CD4-positive, alpha-beta memory T cell (primary cell): Measurements from ENCODE around the gene FBXL16. TPM values are rescaled to one million over a fixed set of nuclear protein-coding genes. Genes with fewer than 3 reads are reported as not detected.

Source experiments
- CTCF ChIA-PET: fragments of 350-600 bp; sonication (Branson Sonifier 250); formaldehyde crosslinking; loops from one replicate; lab custom pipeline; 2021; ENCODE audit warnings: inconsistent platforms; ENCODE audit not compliant: partially characterized antibody; lab: Charles Lee
- POLR2A ChIA-PET: fragments of 350-600 bp; sonication (Branson Sonifier 250); formaldehyde crosslinking; loops from one replicate; lab custom pipeline; 2021; ENCODE audit not compliant: partially characterized antibody; lab: Charles Lee
- DNase-seq, 5 donors: peaks; one replicate each; pipeline versions ENCODE4 v3.0.0 to v3.0.0-alpha.2; 2020 to 2022; ENCODE audit warnings: mixed read lengths in 1 of 5
- H3K27ac ChIP-seq: one replicate; pipeline ENCODE4 v1.7.0; 2013; ENCODE audit warnings: low read depth, low read length
- H3K27me3 ChIP-seq: 2 replicates; pipeline ENCODE4 v1.7.0; 2013; ENCODE audit warnings: mild to moderate bottlenecking, low read length, moderate library complexity; ENCODE audit not compliant: insufficient read depth
- H3K36me3 ChIP-seq: 2 replicates; pipeline ENCODE4 v1.7.0; 2013; ENCODE audit warnings: mild to moderate bottlenecking, low read length, moderate library complexity; ENCODE audit not compliant: insufficient read depth
- H3K4me1 ChIP-seq: 2 replicates; pipeline ENCODE4 v1.7.0; 2013; ENCODE audit warnings: mild to moderate bottlenecking, low read length, moderate library complexity; ENCODE audit not compliant: insufficient read depth
- H3K4me3 ChIP-seq, 2 donors: one replicate each; pipeline ENCODE4 v1.7.0; 2013; ENCODE audit warnings: low read length in 2 of 2, mild to moderate bottlenecking in 1 of 2
- H3K9me3 ChIP-seq, 2 donors: one replicate each; pipeline ENCODE4 v1.7.0; 2013; ENCODE audit warnings: low read length in 2 of 2, control low read depth in 1 of 2; ENCODE audit not compliant: control insufficient read depth in 1 of 2
- H3K27ac Mint-ChIP-seq, 7 donors: one replicate each; pipeline ENCODE4 v1.8.0; 2020 to 2021; ENCODE audit warnings: mixed read lengths in 7 of 7, mild to moderate bottlenecking in 6 of 7, inconsistent platforms in 3 of 7, moderate library complexity in 3 of 7
- H3K27me3 Mint-ChIP-seq, 2 donors: one replicate each; pipeline ENCODE4 v1.8.0; 2020 to 2021; ENCODE audit warnings: mixed read lengths in 2 of 2
- H3K36me3 Mint-ChIP-seq, 2 donors: one replicate each; pipeline ENCODE4 v1.8.0; 2020 to 2021; ENCODE audit warnings: mixed read lengths in 2 of 2, inconsistent platforms in 1 of 2, mild to moderate bottlenecking in 1 of 2
- H3K4me1 Mint-ChIP-seq, 4 donors: one replicate each; pipeline ENCODE4 v1.8.0; 2020 to 2021; ENCODE audit warnings: mixed read lengths in 4 of 4, mild to moderate bottlenecking in 1 of 4
- H3K4me3 Mint-ChIP-seq, 8 donors: one replicate each; pipeline ENCODE4 v1.8.0; 2020 to 2021; ENCODE audit warnings: mixed read lengths in 8 of 8, mild to moderate bottlenecking in 7 of 8, moderate library complexity in 6 of 8, inconsistent platforms in 3 of 8
- H3K9me3 Mint-ChIP-seq, 8 donors: one replicate each; pipeline ENCODE4 v1.8.0; 2020 to 2021; ENCODE audit warnings: mixed read lengths in 8 of 8, mild to moderate bottlenecking in 5 of 8, inconsistent platforms in 3 of 8, moderate library complexity in 1 of 8
- intact Hi-C: fragments of 100-400 bp; cut with micrococcal nuclease; formaldehyde crosslinking; loops from one replicate; pipeline ENCODE4 v1.15.1; 2023
- polyA plus RNA-seq, 2 donors: library from polyadenylated mRNA; unstranded; fragments of 300-500 nt; fragmentation: Illumina TruSeq; gene quantifications; one replicate each; pipeline ENCODE4 v1.2.3, GENCODE V29; 2021
- total RNA-seq, 2 experiments: library from RNA; stranded (reverse); gene quantifications; one replicate each; pipeline ENCODE4 v1.2.3, GENCODE V29; 2021

The FBXL16 gene
- total and polyA plus RNA-seq, 4 experiments from 2014 or later, result 9.3 to 59.5 (median 48.5) TPM

GRCh38 chr16:680625-680945 is 25.0 kb downstream of the FBXL16 start:
- Mint-ChIP-seq H3K4me1 (peaks cover 5 to 46% (median 32%) of the 10 kb centered on the region in 4 donors), H3K27ac (peak overlapping the region in 3 of 7 donors; percentile 57 to 89 (median 62)), H3K4me3 (peak overlapping the region; percentile 71 to 84 (median 78)), H3K36me3 (peaks cover 4 to 19% of the 10 kb centered on the region in 2 donors), H3K9me3 (peaks cover 0 to 1% (median 0%) of the 10 kb centered on the region in 8 donors), H3K27me3 (no peaks in the 10 kb centered on the region)
- Histone ChIP-seq H3K4me1 (peaks cover 51% of the 10 kb centered on the region), H3K36me3 (peaks cover 12% of the 10 kb centered on the region), H3K27me3 (no peaks in the 10 kb centered on the region), H3K27ac (peak overlapping the region; percentile 70), H3K4me3 (peak overlapping the region; percentile 14 to 62), H3K9me3 (no peaks in the 10 kb centered on the region)
- CTCF ChIA-PET, result no interaction called here
- POLR2A ChIA-PET, result interaction anchor here (0.7 to 10.2 kb wide), 13 partner anchors 9 to 96 kb away, joined by 3 to 212 read pairs (median 5); partner anchors contain the start of genes CCDC78, MCRIP2, METTL26 and RHOT2
- intact Hi-C loops, result no loop called here
- no peak for DNase-seq

- POLR2A ChIA-PET, result interaction anchor here (0.7 to 10.2 kb wide), 14 partner anchors 8 to 96 kb away, joined by 3 to 212 read pairs (median 4); partner anchors contain the start of genes CCDC78, MCRIP2, METTL26 and RHOT2
- H3K36me3 ChIP-seq, result peaks cover 12% of the 10 kb centered on the region
- CTCF ChIA-PET, result interaction anchor here (1.6 kb wide), 1 partner anchor 32 kb away, joined by 4 read pairs; no protein-coding TSS in a partner anchor
- peaks cover 49% of the 10 kb centered on the region for H3K4me1 ChIP-seq
- peak; percentile 80 to 90 (median 83) for DNase-seq
- H3K9me3 ChIP-seq, result no peaks in the 10 kb centered on the region
- Mint-ChIP-seq H3K9me3 (peaks cover 0 to 1% (median 0%) of the 10 kb centered on the region in 8 donors), H3K4me3 (peak within 1 kb of the TSS; percentile 78 to 87 (median 81)), H3K27me3 (no peaks in the 10 kb centered on the region), H3K27ac (peak within 1 kb of the TSS; percentile 48 to 92 (median 90)), H3K36me3 (peaks cover 4 to 19% of the 10 kb centered on the region in 2 donors), H3K4me1 (peaks cover 5 to 49% (median 34%) of the 10 kb centered on the region in 4 donors)
- peak within 1 kb of the TSS; percentile 14 to 62 for H3K4me3 ChIP-seq
- intact Hi-C loops, result loop anchor here (1.0 to 2.0 kb wide), 3 partner anchors 12 to 91 kb away; partner anchors contain the start of genes METTL26 and RHOT2
- no peaks in the 10 kb centered on the region for H3K27me3 ChIP-seq
- H3K27ac ChIP-seq, result peak within 1 kb of the TSS; percentile 70
Measured at GRCh38 chr16:679814-680624, 25.6 kb downstream of the FBXL16 start, which contains the start of gene STUB1. Gene STUB1, plus strand, starts transcription at chr16:680410. Its CDS starts 116 bp downstream, at chr16:680526.

DNA sequence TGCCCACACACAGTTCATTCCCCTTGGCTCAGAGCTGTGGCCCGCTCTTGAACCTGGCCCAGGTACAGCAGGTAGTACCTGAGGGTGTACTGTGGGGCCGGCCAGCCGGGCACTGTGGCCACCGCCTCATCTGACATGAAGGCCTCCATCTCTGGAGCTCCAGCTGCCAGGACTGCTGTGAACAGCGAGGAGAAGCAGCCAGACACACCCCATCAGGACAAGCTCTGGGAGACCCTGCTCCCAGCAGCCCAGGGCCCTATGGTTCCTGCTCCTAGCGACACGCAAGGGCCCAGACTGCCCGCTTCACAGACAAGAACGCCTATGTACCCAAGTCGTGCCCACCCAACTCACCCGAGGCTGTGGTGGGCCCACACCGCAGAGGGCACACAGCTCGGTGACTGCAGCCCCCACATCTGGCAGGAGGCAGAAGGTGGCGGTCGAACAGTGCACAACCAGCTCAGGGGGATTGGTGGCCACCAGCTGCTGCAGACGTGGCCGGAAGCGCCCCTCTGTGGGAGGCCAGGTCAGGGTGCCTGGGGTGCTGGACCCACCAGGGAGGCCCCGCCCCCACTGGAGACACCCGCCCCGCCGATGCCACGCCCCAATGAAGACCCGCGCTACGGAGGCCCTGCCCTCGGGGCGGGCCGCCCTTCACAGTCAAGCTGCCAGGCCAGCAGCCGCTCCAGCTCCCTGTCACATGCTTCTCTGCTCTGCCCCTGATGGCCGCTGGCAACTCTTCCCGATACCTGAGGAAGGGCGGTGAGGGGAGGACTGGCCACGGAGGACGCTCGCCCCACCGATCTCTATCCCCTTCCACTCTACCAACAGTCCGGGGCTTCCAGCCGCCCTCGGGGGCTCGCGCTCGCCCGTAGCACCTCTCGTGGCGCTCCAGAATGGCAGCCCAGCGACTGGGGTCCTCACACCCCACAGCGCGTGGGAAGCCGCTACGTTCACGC is 26.5 kb downstream of the FBXL16 start:
- H3K4me1 ChIP-seq, result peaks cover 49% of the 10 kb centered on the region
- peak overlapping the region; percentile 50 for H3K27ac ChIP-seq
- H3K9me3 ChIP-seq, result no peaks in the 10 kb centered on the region
- intact Hi-C loops, result loop anchor here (1.0 to 2.0 kb wide), 3 partner anchors 11 to 90 kb away; partner anchors contain the start of genes METTL26 and RHOT2
- ChIA-PET CTCF (interaction anchor here (1.3 to 1.6 kb wide), 2 partner anchors 11 to 33 kb away, joined by 4 to 5 read pairs; partner anchors contain the start of gene RHOT2), POLR2A (interaction anchor here (1.0 to 10.2 kb wide), 5 partner anchors 11 to 42 kb away, joined by 3 to 212 read pairs (median 14); partner anchors contain the start of genes METTL26, RHOT2, WDR24 and WDR90)
- H3K27me3 Mint-ChIP-seq, result no peaks in the 10 kb centered on the region
- peaks cover 4 to 17% of the 10 kb centered on the region in 2 donors for H3K36me3 Mint-ChIP-seq
- H3K27ac Mint-ChIP-seq, result peak overlapping the region; percentile 65 to 91 (median 81)
- H3K36me3 ChIP-seq, result peaks cover 12% of the 10 kb centered on the region
- H3K4me3 ChIP-seq, result peak overlapping the region in 1 of 2 donors; percentile 57
- peaks cover 5 to 51% (median 34%) of the 10 kb centered on the region in 4 donors for H3K4me1 Mint-ChIP-seq
- H3K27me3 ChIP-seq, result no peaks in the 10 kb centered on the region
- H3K4me3 Mint-ChIP-seq, result peak overlapping the region; percentile 71 to 82 (median 80)
- DNase-seq, result peak in 3 of 5 donors; percentile 44 to 64 (median 51)
- peaks cover 0 to 1% (median 0%) of the 10 kb centered on the region in 8 donors for H3K9me3 Mint-ChIP-seq

GRCh38 chr16:678209-678857 is 27.3 kb downstream of the FBXL16 start:
- no peak for DNase-seq
- H3K4me3 ChIP-seq, result no peak overlapping the region
- peak overlapping the region in 5 of 8 donors; percentile 76 to 82 (median 80) for H3K4me3 Mint-ChIP-seq
- no peaks in the 10 kb centered on the region for H3K27me3 Mint-ChIP-seq
- H3K9me3 ChIP-seq, result no peaks in the 10 kb centered on the region
- H3K27me3 ChIP-seq, result no peaks in the 10 kb centered on the region
- ChIA-PET CTCF (interaction anchor here (1.3 to 1.6 kb wide), 2 partner anchors 10 to 34 kb away, joined by 4 to 5 read pairs; partner anchors contain the start of gene RHOT2), POLR2A (interaction anchor here (1.0 to 10.2 kb wide), 3 partner anchors 11 to 30 kb away, joined by 3 to 212 read pairs (median 89); partner anchors contain the start of genes RHOT2 and WDR24)
- peak overlapping the region in 1 of 7 donors; percentile 83 for H3K27ac Mint-ChIP-seq
- peaks cover 0 to 1% (median 0%) of the 10 kb centered on the region in 8 donors for H3K9me3 Mint-ChIP-seq
- H3K4me1 ChIP-seq, result peaks cover 45% of the 10 kb centered on the region
- no peak overlapping the region for H3K27ac ChIP-seq
- intact Hi-C loops, result loop anchor here (2.0 kb wide), 2 partner anchors 42 to 90 kb away; partner anchors contain the start of gene METTL26
- peaks cover 5 to 48% (median 33%) of the 10 kb centered on the region in 4 donors for H3K4me1 Mint-ChIP-seq
- H3K36me3 Mint-ChIP-seq, result peaks cover 4 to 19% of the 10 kb centered on the region in 2 donors
- peaks cover 12% of the 10 kb centered on the region for H3K36me3 ChIP-seq

- Histone ChIP-seq H3K36me3 (peaks cover 10% of the 10 kb centered on the region), H3K4me3 (no peak overlapping the region), H3K9me3 (no peaks in the 10 kb centered on the region), H3K4me1 (peaks cover 38% of the 10 kb centered on the region), H3K27me3 (no peaks in the 10 kb centered on the region), H3K27ac (no peak overlapping the region)
- Mint-ChIP-seq H3K4me1 (peaks cover 7 to 43% (median 31%) of the 10 kb centered on the region in 4 donors), H3K27me3 (no peaks in the 10 kb centered on the region), H3K9me3 (peaks cover 0 to 1% (median 0%) of the 10 kb centered on the region in 8 donors), H3K36me3 (peaks cover 3 to 23% of the 10 kb centered on the region in 2 donors), H3K27ac (peak overlapping the region in 1 of 7 donors; percentile 88), H3K4me3 (peak overlapping the region in 4 of 8 donors; percentile 29 to 73 (median 52))
- ChIA-PET POLR2A (interaction anchor here (0.9 to 10.2 kb wide), 5 partner anchors 10 to 18 kb away, joined by 3 to 212 read pairs (median 22); partner anchors contain the start of genes RHOT2 and WDR24), CTCF (interaction anchor here (1.5 kb wide), 1 partner anchor 12 kb away, joined by 4 read pairs; the partner anchor contains the start of gene WDR24)
- intact Hi-C loops, result loop anchor here (2.0 kb wide), 2 partner anchors 41 to 89 kb away; partner anchors contain the start of gene METTL26
- DNase-seq, result no peak
Measured at GRCh38 chr16:677316-678190, 28.0 kb downstream of the FBXL16 start.
